Small intestine (tissue), 7 donors: Measurements from ENCODE around the gene HBM. TPM values are rescaled to one million over a fixed set of nuclear protein-coding genes. Genes with fewer than 3 reads are reported as not detected.
"Not testable (repeated sequence)": the region's sequence is repeated elsewhere in the genome, so short reads cannot be mapped to it uniquely, and the experiment has no call there.

Experiments used
- DNase-seq, 2 donors: peaks; one replicate each; pipeline versions ENCODE4 v3.0.0 to v3.0.0-alpha.2; 2013
- FAIRE-seq: peaks from 2 replicates; lab custom pipeline; 2012; peaks lifted over from hg19 to GRCh38; lab: Jason Lieb, UNC
- H3K27ac ChIP-seq, 3 donors: one replicate each; pipeline ENCODE4 v1.5.1; 2013; ENCODE audit warnings: low read length in 2 of 3, mild to moderate bottlenecking in 2 of 3, control low read depth in 1 of 3, inconsistent platforms in 1 of 3, low read depth in 1 of 3, moderate library complexity in 1 of 3
- H3K27me3 ChIP-seq, 3 donors: one replicate each; pipeline ENCODE4 v1.6.1; 2013; ENCODE audit warnings: low read length in 3 of 3, inconsistent platforms in 1 of 3; ENCODE audit not compliant: control insufficient read depth in 3 of 3, insufficient read depth in 3 of 3
- H3K36me3 ChIP-seq, 3 donors: one replicate each; pipeline ENCODE4 v1.6.1; 2013; ENCODE audit warnings: low read length in 3 of 3, inconsistent platforms in 1 of 3, low read depth in 1 of 3, mild to moderate bottlenecking in 1 of 3, moderate library complexity in 1 of 3; ENCODE audit not compliant: control insufficient read depth in 3 of 3, insufficient read depth in 2 of 3
- H3K4me1 ChIP-seq, 3 donors: one replicate each; pipeline ENCODE4 v1.6.1; 2013; ENCODE audit warnings: low read length in 2 of 3, inconsistent platforms in 1 of 3, low read depth in 1 of 3, mild to moderate bottlenecking in 1 of 3, moderate library complexity in 1 of 3; ENCODE audit not compliant: control insufficient read depth in 3 of 3, insufficient read depth in 2 of 3
- H3K4me3 ChIP-seq, 3 donors: one replicate each; pipeline ENCODE4 v1.5.1; 2013; ENCODE audit warnings: low read length in 3 of 3, control low read depth in 1 of 3, inconsistent platforms in 1 of 3, low read depth in 1 of 3, mild to moderate bottlenecking in 1 of 3, moderate library complexity in 1 of 3
- H3K9me3 ChIP-seq, 2 donors: one replicate each; pipeline ENCODE4 v1.6.1; 2013; ENCODE audit warnings: low read depth in 1 of 2, low read length in 1 of 2; ENCODE audit not compliant: control insufficient read depth in 2 of 2, insufficient read depth in 1 of 2
- WGBS, 3 donors: extraction: QIAGEN DNeasy Blood & Tissue Kit; methylation state at CpG; one replicate each; pipeline ENCODE4 v1.1.7; 2013; 5-methylcytosine and 5-hydroxymethylcytosine counted together
- polyA plus RNA-seq, 4 donors: library from polyadenylated mRNA; stranded (reverse) in 3 of 4; unstranded in 1 of 4; fragments of 200-250 nt in 3 of 4; fragments of 120-200 nt in 1 of 4; gene quantifications; one replicate each; pipeline versions ENCODE4 v1.2.1 to v1.2.3, GENCODE V29; 2013
- donor health status: healthy with polysubstance abuse.
- donor health status: control.
- donor health status: control.
- donor health status: Bipolar disorder and iron deficiency.
- donor health status: healthy.

HBM gene
- polyA plus RNA-seq, 4 donors, result 1.8 TPM; not detected in 3

GRCh38 chr16:189604-190186 is 23.9 kb downstream of the HBM start:
- H3K9me3 ChIP-seq, result no peaks in the 10 kb centered on the region
- H3K36me3 ChIP-seq, result peaks cover 19 to 85% (median 37%) of the 10 kb centered on the region in 3 donors
- no peak overlapping the region for H3K27ac ChIP-seq
- H3K4me1 ChIP-seq, result no peaks in the 10 kb centered on the region
- H3K27me3 ChIP-seq, result no peaks in the 10 kb centered on the region
- FAIRE-seq, result no peak
- H3K4me3 ChIP-seq, result no peak overlapping the region
- 94 to 96% (median 95%) methylated on average over 32 to 34 of the region's 34 CpGs for WGBS, 3 donors
- DNase-seq, result no peak

GRCh38 chr16:191831-192230 is 26.1 kb downstream of the HBM start:
- Histone ChIP-seq H3K4me3 (no peak overlapping the region), H3K27me3 (no peaks in the 10 kb centered on the region), H3K9me3 (no peaks in the 10 kb centered on the region), H3K4me1 (no peaks in the 10 kb centered on the region), H3K36me3 (peaks cover 20 to 97% (median 45%) of the 10 kb centered on the region in 3 donors), H3K27ac (no peak overlapping the region)
- FAIRE-seq (no peak), DNase-seq (no peak)
- WGBS, 3 donors, result 93 to 96% (median 94%) methylated on average over 4 of the region's 4 CpGs

GRCh38 chr16:192686-193085 is 26.9 kb downstream of the HBM start:
- FAIRE-seq, result no peak
- Histone ChIP-seq H3K4me1 (no peaks in the 10 kb centered on the region), H3K9me3 (no peaks in the 10 kb centered on the region), H3K27me3 (no peaks in the 10 kb centered on the region), H3K27ac (no peak overlapping the region), H3K4me3 (no peak overlapping the region), H3K36me3 (peaks cover 23 to 98% (median 42%) of the 10 kb centered on the region in 3 donors)
- 94 to 97% (median 96%) methylated on average over 11 of the region's 11 CpGs for WGBS, 3 donors
- DNase-seq, result no peak

- Histone ChIP-seq H3K27me3 (no peaks in the 10 kb centered on the region), H3K4me3 (no peak overlapping the region), H3K27ac (no peak overlapping the region), H3K4me1 (no peaks in the 10 kb centered on the region), H3K36me3 (peaks cover 26 to 97% (median 41%) of the 10 kb centered on the region in 3 donors), H3K9me3 (no peaks in the 10 kb centered on the region)
- FAIRE-seq (no peak), DNase-seq (no peak)
- WGBS, 3 donors, result 93 to 98% (median 97%) methylated on average over 12 to 15 of the region's 15 CpGs
Measured at GRCh38 chr16:193441-193840, 27.7 kb downstream of the HBM start.

GRCh38 chr16:194516-194915 is 28.7 kb downstream of the HBM start:
- H3K27me3 ChIP-seq, result no peaks in the 10 kb centered on the region
- no peak for DNase-seq
- no peak for FAIRE-seq
- no peaks in the 10 kb centered on the region for H3K4me1 ChIP-seq
- peaks cover 28 to 97% (median 36%) of the 10 kb centered on the region in 3 donors for H3K36me3 ChIP-seq
- no peak overlapping the region for H3K4me3 ChIP-seq
- 88 to 97% (median 97%) methylated on average over 6 of the region's 6 CpGs for WGBS, 3 donors
- no peak overlapping the region for H3K27ac ChIP-seq
- H3K9me3 ChIP-seq, result no peaks in the 10 kb centered on the region

- no peak for DNase-seq
- H3K36me3 ChIP-seq, result peaks cover 24 to 78% (median 26%) of the 10 kb centered on the region in 3 donors
- H3K27me3 ChIP-seq, result no peaks in the 10 kb centered on the region
- H3K4me1 ChIP-seq, result no peaks in the 10 kb centered on the region
- 96 to 97% (median 96%) methylated on average over 5 of the region's 5 CpGs for WGBS, 3 donors
- no peaks in the 10 kb centered on the region for H3K9me3 ChIP-seq
- no peak overlapping the region for H3K4me3 ChIP-seq
- no peak for FAIRE-seq
- H3K27ac ChIP-seq, result no peak overlapping the region
Measured at GRCh38 chr16:200388-200787, 34.6 kb downstream of the HBM start.

- FAIRE-seq (no peak), DNase-seq (no peak)
- Histone ChIP-seq H3K27me3 (no peaks in the 10 kb centered on the region), H3K27ac (no peak overlapping the region), H3K36me3 (peaks cover 34 to 72% (median 35%) of the 10 kb centered on the region in 3 donors), H3K4me3 (no peak overlapping the region), H3K4me1 (no peaks in the 10 kb centered on the region), H3K9me3 (no peaks in the 10 kb centered on the region)
- WGBS, 3 donors, result 97 to 99% (median 97%) methylated on average over 4 of the region's 4 CpGs
Measured at GRCh38 chr16:203246-203645, 37.5 kb downstream of the HBM start.

- peaks cover 29 to 70% (median 37%) of the 10 kb centered on the region in 3 donors for H3K36me3 ChIP-seq
Measured at GRCh38 chr16:204046-204445, 38.3 kb downstream of the HBM start.

GRCh38 chr16:209359-209758 is 43.6 kb downstream of the HBM start:
- WGBS, 3 donors, result 91 to 92% (median 91%) methylated on average over 4 of the region's 4 CpGs
- not testable (repeated sequence) for DNase-seq, H3K27me3 ChIP-seq, H3K9me3 ChIP-seq, H3K27ac ChIP-seq, H3K4me1 ChIP-seq, FAIRE-seq, H3K4me3 ChIP-seq
- peaks cover 22 to 71% (median 32%) of the 10 kb centered on the region in 3 donors for H3K36me3 ChIP-seq

More at GRCh38 chr16:204046-204445, 38.3 kb downstream of the HBM start:
- not testable (repeated sequence) for H3K27me3 ChIP-seq, H3K27ac ChIP-seq, H3K9me3 ChIP-seq, H3K4me3 ChIP-seq, DNase-seq, FAIRE-seq, H3K4me1 ChIP-seq
- 96 to 97% (median 96%) methylated on average over 9 of the region's 9 CpGs for WGBS, 3 donors
